C4-2B (cell line): ENCODE measurements around the gene LDB2.

Experiments
- H3K27ac ChIP-seq: fragments of 450-650 bp; 2 replicates; pipeline ENCODE4 v1.5.1; 2017
- CTCF ChIP-seq: fragments of 450-650 bp; conservative IDR thresholded peaks from 2 replicates; pipeline ENCODE4 v1.5.1; 2017; ENCODE audit warnings: mild to moderate bottlenecking
- ZFX ChIP-seq: fragments of 450-650 bp; IDR thresholded peaks from 2 replicates; pipeline ENCODE4 v1.6.1; 2017

The LDB2 gene

DNA sequence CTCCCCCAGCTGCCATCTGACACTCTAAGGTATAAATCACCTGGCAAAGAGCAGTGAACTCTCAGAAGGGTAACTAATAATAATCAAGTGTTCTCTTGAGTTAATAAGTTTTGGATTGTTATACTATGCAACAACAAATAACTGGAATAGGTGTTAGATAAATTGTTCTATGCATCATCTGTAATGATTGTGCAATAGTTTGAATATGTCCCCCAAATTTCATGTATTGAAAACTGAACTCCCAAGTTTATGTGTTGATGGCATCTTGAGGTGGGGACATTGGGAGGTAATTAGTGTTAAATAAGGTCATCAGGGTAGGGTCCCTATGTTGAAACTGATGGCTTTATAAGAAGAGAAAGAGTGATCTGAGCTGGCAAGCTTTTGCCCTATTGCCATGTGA, 399.5 kb downstream of the LDB2 start:
- no peak overlapping the region for H3K27ac ChIP-seq
- TF ChIP-seq CTCF (no peak), ZFX (no peak)

- H3K27ac ChIP-seq: no peak overlapping the region
- TF ChIP-seq ZFX (no peak), CTCF (no peak)
These were observed 401.9 kb downstream of the LDB2 start for GRCh38 chr4:16496501-16496900.

DNA sequence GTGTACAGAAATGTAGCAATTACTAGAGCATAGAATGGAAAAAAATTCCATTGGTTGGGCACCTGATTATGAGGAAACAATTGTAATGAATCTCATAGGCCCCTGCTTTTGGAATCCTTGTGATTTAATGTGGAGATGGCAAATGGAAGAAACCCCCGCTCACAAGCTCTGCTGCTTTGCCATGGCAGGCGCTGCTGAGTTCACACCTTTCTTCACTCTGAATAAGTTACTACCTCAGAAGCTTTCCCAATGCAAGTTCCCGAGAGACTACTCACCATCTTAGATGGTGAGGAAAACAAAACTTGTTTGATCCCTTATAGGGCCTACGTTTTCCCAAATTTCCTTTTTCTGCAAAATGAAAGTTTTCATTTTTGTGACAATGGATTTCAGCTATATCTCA, 405.6 kb downstream of the LDB2 start:
- no peak overlapping the region for H3K27ac ChIP-seq
- TF ChIP-seq CTCF: no peak

DNA sequence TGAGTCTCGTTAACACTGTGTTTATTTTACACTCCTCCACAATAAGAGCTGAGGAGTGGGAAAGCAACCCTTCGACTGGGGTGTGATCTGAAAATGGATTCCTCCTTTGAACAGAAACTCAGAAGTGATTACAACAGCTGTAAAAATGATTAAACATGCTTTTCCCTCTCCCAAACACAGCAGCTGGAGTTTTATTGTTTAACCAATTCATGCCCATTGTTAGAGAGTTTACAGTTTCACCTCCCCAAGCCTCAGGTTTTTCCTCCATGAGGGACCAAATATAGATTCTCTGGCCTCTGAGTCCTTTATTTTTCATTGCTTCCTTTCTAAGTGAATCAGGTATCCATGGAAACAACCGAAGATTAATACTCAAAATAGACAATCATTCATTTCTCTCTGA, 409.2 kb downstream of the LDB2 start:
- TF ChIP-seq CTCF: no peak
- TF ChIP-seq ZFX: no peak
- H3K27ac ChIP-seq: no peak overlapping the region

- TF ChIP-seq ZFX (no peak), CTCF (no peak)
These were observed 410.4 kb downstream of the LDB2 start for GRCh38 chr4:16488084-16488483.

DNA sequence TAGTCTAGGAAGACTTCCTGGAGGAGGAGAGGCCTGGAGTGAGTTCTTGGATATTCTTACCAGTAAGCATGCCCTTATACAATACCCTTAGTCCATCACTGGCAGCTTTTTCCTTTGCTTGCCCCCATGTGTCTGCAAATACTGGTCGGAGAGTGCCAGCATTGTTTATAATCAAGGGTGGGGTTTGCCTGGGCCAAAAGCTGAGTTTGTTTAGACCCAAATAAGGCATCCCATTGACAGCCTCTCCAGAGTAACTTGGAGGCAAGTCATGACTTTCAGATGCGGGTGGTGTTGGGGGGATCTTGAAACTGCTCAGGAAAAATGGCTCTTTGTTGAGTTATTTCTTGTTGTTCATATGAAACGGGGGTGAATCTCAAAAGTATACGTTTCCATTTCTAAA, 413.7 kb downstream of the LDB2 start:
- TF ChIP-seq CTCF: no peak

More at GRCh38 chr4:16488084-16488483, 410.4 kb downstream of the LDB2 start:
- no peak overlapping the region for H3K27ac ChIP-seq

DNA sequence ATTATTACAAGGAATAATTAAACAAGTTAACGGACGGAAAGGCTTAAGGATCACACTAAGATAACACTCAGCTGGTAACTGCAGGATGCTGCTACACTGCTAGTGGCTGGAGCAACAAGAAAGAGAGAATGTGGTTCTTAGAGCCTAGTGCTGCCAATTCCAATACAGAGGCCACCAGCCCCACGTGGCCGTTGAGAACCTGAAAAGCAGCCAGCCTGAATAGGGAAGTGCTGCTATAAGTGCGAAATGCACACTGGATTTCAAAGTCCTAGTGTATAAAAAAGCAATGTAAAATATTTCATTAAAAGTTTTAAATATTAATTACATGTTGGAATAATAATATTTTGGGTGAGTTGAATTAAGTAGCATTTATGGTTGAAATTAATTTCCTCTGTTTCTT, 414.9 kb downstream of the LDB2 start:
- no peak overlapping the region for H3K27ac ChIP-seq
- TF ChIP-seq ZFX (no peak), CTCF (no peak)

More for the DNA sequence above, 413.7 kb downstream of the LDB2 start:
- H3K27ac ChIP-seq: no peak overlapping the region
